Neural progenitor cell (in vitro differentiated cells): ENCODE data around the gene KISS1.

Source experiments
- EZH2 ChIP-seq: fragments of 200-600 bp; sonication (generic); IDR thresholded peaks from 2 replicates; pipeline ENCODE4 v1.6.1; 2017; ENCODE audit warnings: antibody characterized with exemption, mild to moderate bottlenecking, moderate library complexity
- EZH2phosphoT487 ChIP-seq: fragments of 200-600 bp; sonication (generic); IDR thresholded peaks from 2 replicates; pipeline ENCODE4 v1.6.1; 2017; ENCODE audit warnings: antibody characterized with exemption
- TF ChIP-seq, protein P1 (sequence below): fragments of 200-600 bp; sonication (generic); IDR thresholded peaks from 2 replicates; pipeline ENCODE4 v1.5.1; 2017; ENCODE audit warnings: antibody characterized with exemption, mild to moderate bottlenecking

DNA sequence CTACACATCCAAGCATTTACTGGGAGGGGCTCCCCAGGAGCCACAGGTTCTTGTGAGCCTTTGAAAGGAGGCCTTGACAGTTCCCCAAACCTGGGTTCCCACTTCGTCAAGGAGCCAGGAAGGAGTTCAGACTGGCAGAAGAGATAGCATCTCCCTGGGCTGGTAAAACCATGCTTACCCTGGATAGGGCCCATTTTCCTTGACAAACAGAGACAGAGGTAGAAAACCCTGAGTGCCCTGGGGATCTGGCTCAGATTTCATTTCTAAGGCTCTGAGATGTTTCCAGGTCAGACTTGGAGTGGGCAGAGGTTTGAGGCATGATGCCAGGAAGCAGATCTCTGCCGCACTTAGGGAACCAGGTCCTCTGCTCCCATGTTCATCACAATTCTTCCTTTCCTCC, 47.2 kb downstream of the KISS1 start:
- TF ChIP-seq, protein P1, sequence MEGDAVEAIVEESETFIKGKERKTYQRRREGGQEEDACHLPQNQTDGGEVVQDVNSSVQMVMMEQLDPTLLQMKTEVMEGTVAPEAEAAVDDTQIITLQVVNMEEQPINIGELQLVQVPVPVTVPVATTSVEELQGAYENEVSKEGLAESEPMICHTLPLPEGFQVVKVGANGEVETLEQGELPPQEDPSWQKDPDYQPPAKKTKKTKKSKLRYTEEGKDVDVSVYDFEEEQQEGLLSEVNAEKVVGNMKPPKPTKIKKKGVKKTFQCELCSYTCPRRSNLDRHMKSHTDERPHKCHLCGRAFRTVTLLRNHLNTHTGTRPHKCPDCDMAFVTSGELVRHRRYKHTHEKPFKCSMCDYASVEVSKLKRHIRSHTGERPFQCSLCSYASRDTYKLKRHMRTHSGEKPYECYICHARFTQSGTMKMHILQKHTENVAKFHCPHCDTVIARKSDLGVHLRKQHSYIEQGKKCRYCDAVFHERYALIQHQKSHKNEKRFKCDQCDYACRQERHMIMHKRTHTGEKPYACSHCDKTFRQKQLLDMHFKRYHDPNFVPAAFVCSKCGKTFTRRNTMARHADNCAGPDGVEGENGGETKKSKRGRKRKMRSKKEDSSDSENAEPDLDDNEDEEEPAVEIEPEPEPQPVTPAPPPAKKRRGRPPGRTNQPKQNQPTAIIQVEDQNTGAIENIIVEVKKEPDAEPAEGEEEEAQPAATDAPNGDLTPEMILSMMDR: no peak
- no peak for TF ChIP-seq EZH2
- TF ChIP-seq EZH2phosphoT487: no peak
